Liver (tissue), 3 donors: ENCODE measurements around the gene RBM20.

ENCODE experiments used
- JUND ChIP-seq, 2 donors: IDR thresholded peaks; 2 replicates each; pipeline ENCODE4 v1.6.1; 2016; ENCODE audit warnings: antibody characterized with exemption in 2 of 2
- SP1 ChIP-seq: IDR thresholded peaks from 2 replicates; pipeline ENCODE4 v1.6.1; 2018; ENCODE audit warnings: antibody characterized with exemption, mild to moderate bottlenecking
- TAF1 ChIP-seq: conservative IDR thresholded peaks from 2 replicates; pipeline ENCODE4 v1.6.1; 2016; ENCODE audit warnings: antibody characterized with exemption, mild to moderate bottlenecking
- YY1 ChIP-seq: IDR thresholded peaks from 2 replicates; pipeline ENCODE4 v1.6.1; 2016; ENCODE audit warnings: antibody characterized with exemption, mild to moderate bottlenecking
- TF ChIP-seq, protein P1 (sequence below): fragments of 150-350 bp; IDR thresholded peaks from 2 replicates; pipeline ENCODE4 v1.5.1; 2017; ENCODE audit warnings: improper control_type of control experiment, low read depth, low read length; ENCODE audit not compliant: missing input control
- TF ChIP-seq, protein P2 (sequence below): IDR thresholded peaks from 2 replicates; pipeline ENCODE4 v1.6.1; 2016; ENCODE audit warnings: antibody characterized with exemption
- donor health status: healthy.
- donor health status: healthy.

DNA sequence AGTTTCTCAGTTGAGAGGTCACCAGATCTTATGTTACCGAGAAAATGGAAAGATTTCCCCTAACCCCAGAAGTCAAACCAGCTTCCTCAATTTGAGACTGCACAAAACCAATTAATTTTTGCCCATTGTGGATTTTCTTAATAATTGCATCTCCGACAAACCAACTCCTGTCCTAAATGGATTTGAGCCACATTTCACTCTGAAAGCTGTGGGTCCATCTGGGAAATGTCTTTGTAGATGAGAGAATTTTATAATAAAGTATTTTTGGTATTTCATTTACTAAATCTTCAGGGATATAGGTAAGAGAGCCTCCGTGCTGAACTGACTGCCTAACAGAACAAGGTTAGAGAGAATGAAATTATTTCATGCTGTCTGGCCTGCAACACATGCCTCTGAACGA lies 127.9 kb downstream of the RBM20 start:
- TF ChIP-seq, protein P1, sequence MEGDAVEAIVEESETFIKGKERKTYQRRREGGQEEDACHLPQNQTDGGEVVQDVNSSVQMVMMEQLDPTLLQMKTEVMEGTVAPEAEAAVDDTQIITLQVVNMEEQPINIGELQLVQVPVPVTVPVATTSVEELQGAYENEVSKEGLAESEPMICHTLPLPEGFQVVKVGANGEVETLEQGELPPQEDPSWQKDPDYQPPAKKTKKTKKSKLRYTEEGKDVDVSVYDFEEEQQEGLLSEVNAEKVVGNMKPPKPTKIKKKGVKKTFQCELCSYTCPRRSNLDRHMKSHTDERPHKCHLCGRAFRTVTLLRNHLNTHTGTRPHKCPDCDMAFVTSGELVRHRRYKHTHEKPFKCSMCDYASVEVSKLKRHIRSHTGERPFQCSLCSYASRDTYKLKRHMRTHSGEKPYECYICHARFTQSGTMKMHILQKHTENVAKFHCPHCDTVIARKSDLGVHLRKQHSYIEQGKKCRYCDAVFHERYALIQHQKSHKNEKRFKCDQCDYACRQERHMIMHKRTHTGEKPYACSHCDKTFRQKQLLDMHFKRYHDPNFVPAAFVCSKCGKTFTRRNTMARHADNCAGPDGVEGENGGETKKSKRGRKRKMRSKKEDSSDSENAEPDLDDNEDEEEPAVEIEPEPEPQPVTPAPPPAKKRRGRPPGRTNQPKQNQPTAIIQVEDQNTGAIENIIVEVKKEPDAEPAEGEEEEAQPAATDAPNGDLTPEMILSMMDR = no peak
- TF ChIP-seq YY1 (no peak), JUND (IDR thresholded peaks at IDR 0.05) (no peak), SP1 (no peak), TAF1 (no peak)
- TF ChIP-seq, protein P2, sequence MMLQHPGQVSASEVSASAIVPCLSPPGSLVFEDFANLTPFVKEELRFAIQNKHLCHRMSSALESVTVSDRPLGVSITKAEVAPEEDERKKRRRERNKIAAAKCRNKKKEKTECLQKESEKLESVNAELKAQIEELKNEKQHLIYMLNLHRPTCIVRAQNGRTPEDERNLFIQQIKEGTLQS = no peak
